HepG2 (cell line): ENCODE results near the gene ODAD4. TPM values are rescaled to one million over a fixed set of nuclear protein-coding genes. Genes with fewer than 3 reads are reported as not detected.

Experiments
- ATRX ChIP-seq: sonication (generic); formaldehyde crosslinking; IDR thresholded peaks from 2 replicates; pipeline ENCODE4 v1.4.0; 2020; ENCODE audit warnings: missing genetic modification reagents, borderline replicate concordance
- CENPT ChIP-seq: sonication (generic); formaldehyde crosslinking; IDR thresholded peaks from 2 replicates; pipeline ENCODE4 v1.8.0; 2022; ENCODE audit warnings: low read depth, mild to moderate bottlenecking, moderate library complexity, missing genetic modification reagents
- FOXA1 ChIP-seq, 2 experiments: fragments of 450-650 bp in 1 of 2; sonication (generic) in 1 of 2; formaldehyde crosslinking in 1 of 2; IDR thresholded peaks; 2 replicates each; pipeline versions ENCODE4 v1.4.0 to v1.6.1; 2016 to 2020; ENCODE audit warnings: missing genetic modification reagents in 1 of 2
- HNRNPL ChIP-seq: fragments of 200-400 bp; formaldehyde crosslinking; IDR thresholded peaks from 2 replicates; pipeline ENCODE4 v1.6.1; 2017; ENCODE audit warnings: mild to moderate bottlenecking, low read depth, low read length
- TEAD2 ChIP-seq: sonication (generic); formaldehyde crosslinking; IDR thresholded peaks from 2 replicates; pipeline ENCODE4 v1.9.0; 2021; ENCODE audit warnings: missing genetic modification reagents
- ZBTB8A ChIP-seq: sonication (generic); formaldehyde crosslinking; IDR thresholded peaks from 2 replicates; pipeline ENCODE4 v1.4.0; 2020; ENCODE audit warnings: mild to moderate bottlenecking, low read depth, missing genetic modification reagents, borderline replicate concordance
- ZNF260 ChIP-seq: sonication (generic); formaldehyde crosslinking; IDR thresholded peaks from 2 replicates; pipeline ENCODE4 v1.4.0; 2020; ENCODE audit warnings: missing genetic modification reagents, low read depth, mild to moderate bottlenecking, borderline replicate concordance
- ZNF274 ChIP-seq: sonication (generic); formaldehyde crosslinking; IDR thresholded peaks from 2 replicates; pipeline ENCODE4 v1.5.1; 2020; ENCODE audit warnings: mild to moderate bottlenecking, missing genetic modification reagents
- ZNF337 ChIP-seq: sonication (generic); formaldehyde crosslinking; IDR thresholded peaks from 2 replicates; pipeline ENCODE4 v1.5.1; 2020; ENCODE audit warnings: missing genetic modification reagents, low read depth, mild to moderate bottlenecking, borderline replicate concordance
- ZNF572 ChIP-seq: sonication (generic); formaldehyde crosslinking; IDR thresholded peaks from 2 replicates; pipeline ENCODE4 v1.5.1; 2020; ENCODE audit warnings: mild to moderate bottlenecking, missing genetic modification reagents
- polyA plus RNA-seq, 8 experiments: library from polyadenylated mRNA; depleted of rRNA in 3 of 8; stranded (reverse) in 7 of 8; unstranded in 1 of 8; fragments of >200 nt; fragmentation: Illumina TruSeq in 4 of 8; extraction: Trizol in 4 of 8; gene quantifications; 2 replicates each; pipeline versions ENCODE4 v1.2.1 to v1.2.3, GENCODE V29; 2011 to 2016; ENCODE audit warnings: low read depth in 4 of 8, missing spikeins in 1 of 8, mixed read lengths in 1 of 8; ENCODE audit not compliant: insufficient read depth in 1 of 8
- total RNA-seq, 5 experiments: library from RNA; depleted of rRNA; stranded (reverse); fragments of >200 nt; fragmentation: Illumina TruSeq; extraction: Trizol; gene quantifications; 2 replicates each; pipeline ENCODE4 v1.2.3, GENCODE V29; 2016; ENCODE audit warnings: low read depth in 1 of 5
- TF ChIP-seq, protein P1 (sequence below): sonication (generic); formaldehyde crosslinking; IDR thresholded peaks from 2 replicates; pipeline ENCODE4 v1.4.0; 2020; ENCODE audit warnings: mild to moderate bottlenecking, missing genetic modification reagents
- TF ChIP-seq, protein P2 (sequence below): sonication (generic); formaldehyde crosslinking; IDR thresholded peaks from 2 replicates; pipeline ENCODE4 v1.4.0; 2020; ENCODE audit warnings: mild to moderate bottlenecking, missing genetic modification reagents
- TF ChIP-seq, protein P3 (sequence below): sonication (generic); formaldehyde crosslinking; IDR thresholded peaks from 2 replicates; pipeline ENCODE4 v1.8.1; 2023; ENCODE audit warnings: mild to moderate bottlenecking, missing genetic modification reagents
- TF ChIP-seq, protein P4 (sequence below): sonication (generic); formaldehyde crosslinking; IDR thresholded peaks from one replicate; pipeline ENCODE4 v1.5.1; 2020; ENCODE audit warnings: mild to moderate bottlenecking, missing genetic modification reagents; ENCODE audit errors: not compliant biosample characterization
- TF ChIP-seq, protein P5 (sequence below): IDR thresholded peaks from 2 replicates; pipeline ENCODE4 v1.6.1; 2018; ENCODE audit warnings: missing genetic modification reagents

Gene ODAD4
- total and polyA plus RNA-seq, 2 of the 13 experiments (the other 11 are each of a cell fraction or from before 2014, with no cell fraction given): 0.48 to 0.53 TPM

DNA sequence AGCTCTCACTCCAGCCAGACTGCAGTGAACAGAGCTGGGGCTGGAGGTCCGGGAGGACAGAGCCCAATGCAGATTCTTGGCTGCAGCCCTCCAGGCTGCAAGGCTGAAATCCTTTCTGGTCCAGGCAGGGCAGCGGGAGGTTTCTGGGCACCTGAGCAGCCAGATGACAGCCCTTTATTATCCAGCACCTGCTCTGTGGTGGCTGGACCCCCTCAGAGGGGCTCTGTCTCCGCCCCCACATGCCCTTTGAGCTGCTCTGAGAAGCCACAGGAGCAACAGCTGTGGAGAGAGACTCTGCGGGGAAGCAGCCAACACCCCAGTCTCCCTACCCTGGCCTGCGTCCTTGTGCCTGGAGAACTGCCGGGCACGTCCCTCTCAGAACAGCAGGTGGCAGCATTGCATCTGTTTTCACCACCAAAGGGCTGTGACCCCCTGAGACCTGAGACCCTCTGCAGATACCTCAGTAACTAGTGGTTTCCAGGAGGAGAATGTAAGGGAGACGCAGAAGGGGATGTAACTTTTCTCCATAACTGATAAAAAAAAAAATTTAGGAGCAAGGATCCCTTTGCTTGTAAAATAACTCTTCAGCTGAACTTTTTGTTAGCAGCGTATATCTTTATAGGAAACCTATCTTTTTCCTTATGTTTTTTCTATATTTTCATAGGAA, 32.5 kb downstream of the ODAD4 start (continued):
- TF ChIP-seq, protein P1, sequence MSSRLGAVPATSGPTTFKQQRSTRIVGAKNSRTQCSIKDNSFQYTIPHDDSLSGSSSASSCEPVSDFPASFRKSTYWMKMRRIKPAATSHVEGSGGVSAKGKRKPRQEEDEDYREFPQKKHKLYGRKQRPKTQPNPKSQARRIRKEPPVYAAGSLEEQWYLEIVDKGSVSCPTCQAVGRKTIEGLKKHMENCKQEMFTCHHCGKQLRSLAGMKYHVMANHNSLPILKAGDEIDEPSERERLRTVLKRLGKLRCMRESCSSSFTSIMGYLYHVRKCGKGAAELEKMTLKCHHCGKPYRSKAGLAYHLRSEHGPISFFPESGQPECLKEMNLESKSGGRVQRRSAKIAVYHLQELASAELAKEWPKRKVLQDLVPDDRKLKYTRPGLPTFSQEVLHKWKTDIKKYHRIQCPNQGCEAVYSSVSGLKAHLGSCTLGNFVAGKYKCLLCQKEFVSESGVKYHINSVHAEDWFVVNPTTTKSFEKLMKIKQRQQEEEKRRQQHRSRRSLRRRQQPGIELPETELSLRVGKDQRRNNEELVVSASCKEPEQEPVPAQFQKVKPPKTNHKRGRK (CRISPR knock-in tag): no peak
- TF ChIP-seq, protein P2, sequence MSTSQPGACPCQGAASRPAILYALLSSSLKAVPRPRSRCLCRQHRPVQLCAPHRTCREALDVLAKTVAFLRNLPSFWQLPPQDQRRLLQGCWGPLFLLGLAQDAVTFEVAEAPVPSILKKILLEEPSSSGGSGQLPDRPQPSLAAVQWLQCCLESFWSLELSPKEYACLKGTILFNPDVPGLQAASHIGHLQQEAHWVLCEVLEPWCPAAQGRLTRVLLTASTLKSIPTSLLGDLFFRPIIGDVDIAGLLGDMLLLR: no peak
- no peak for TF ChIP-seq CENPT (CRISPR knock-in tag)
- TF ChIP-seq HNRNPL: no peak
- TF ChIP-seq, protein P3, sequence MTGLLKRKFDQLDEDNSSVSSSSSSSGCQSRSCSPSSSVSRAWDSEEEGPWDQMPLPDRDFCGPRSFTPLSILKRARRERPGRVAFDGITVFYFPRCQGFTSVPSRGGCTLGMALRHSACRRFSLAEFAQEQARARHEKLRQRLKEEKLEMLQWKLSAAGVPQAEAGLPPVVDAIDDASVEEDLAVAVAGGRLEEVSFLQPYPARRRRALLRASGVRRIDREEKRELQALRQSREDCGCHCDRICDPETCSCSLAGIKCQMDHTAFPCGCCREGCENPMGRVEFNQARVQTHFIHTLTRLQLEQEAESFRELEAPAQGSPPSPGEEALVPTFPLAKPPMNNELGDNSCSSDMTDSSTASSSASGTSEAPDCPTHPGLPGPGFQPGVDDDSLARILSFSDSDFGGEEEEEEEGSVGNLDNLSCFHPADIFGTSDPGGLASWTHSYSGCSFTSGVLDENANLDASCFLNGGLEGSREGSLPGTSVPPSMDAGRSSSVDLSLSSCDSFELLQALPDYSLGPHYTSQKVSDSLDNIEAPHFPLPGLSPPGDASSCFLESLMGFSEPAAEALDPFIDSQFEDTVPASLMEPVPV (CRISPR knock-in tag): 0 out of 2 replicates have a peak, but pooled peaks have one; percentile 39
- TF ChIP-seq, protein P4, sequence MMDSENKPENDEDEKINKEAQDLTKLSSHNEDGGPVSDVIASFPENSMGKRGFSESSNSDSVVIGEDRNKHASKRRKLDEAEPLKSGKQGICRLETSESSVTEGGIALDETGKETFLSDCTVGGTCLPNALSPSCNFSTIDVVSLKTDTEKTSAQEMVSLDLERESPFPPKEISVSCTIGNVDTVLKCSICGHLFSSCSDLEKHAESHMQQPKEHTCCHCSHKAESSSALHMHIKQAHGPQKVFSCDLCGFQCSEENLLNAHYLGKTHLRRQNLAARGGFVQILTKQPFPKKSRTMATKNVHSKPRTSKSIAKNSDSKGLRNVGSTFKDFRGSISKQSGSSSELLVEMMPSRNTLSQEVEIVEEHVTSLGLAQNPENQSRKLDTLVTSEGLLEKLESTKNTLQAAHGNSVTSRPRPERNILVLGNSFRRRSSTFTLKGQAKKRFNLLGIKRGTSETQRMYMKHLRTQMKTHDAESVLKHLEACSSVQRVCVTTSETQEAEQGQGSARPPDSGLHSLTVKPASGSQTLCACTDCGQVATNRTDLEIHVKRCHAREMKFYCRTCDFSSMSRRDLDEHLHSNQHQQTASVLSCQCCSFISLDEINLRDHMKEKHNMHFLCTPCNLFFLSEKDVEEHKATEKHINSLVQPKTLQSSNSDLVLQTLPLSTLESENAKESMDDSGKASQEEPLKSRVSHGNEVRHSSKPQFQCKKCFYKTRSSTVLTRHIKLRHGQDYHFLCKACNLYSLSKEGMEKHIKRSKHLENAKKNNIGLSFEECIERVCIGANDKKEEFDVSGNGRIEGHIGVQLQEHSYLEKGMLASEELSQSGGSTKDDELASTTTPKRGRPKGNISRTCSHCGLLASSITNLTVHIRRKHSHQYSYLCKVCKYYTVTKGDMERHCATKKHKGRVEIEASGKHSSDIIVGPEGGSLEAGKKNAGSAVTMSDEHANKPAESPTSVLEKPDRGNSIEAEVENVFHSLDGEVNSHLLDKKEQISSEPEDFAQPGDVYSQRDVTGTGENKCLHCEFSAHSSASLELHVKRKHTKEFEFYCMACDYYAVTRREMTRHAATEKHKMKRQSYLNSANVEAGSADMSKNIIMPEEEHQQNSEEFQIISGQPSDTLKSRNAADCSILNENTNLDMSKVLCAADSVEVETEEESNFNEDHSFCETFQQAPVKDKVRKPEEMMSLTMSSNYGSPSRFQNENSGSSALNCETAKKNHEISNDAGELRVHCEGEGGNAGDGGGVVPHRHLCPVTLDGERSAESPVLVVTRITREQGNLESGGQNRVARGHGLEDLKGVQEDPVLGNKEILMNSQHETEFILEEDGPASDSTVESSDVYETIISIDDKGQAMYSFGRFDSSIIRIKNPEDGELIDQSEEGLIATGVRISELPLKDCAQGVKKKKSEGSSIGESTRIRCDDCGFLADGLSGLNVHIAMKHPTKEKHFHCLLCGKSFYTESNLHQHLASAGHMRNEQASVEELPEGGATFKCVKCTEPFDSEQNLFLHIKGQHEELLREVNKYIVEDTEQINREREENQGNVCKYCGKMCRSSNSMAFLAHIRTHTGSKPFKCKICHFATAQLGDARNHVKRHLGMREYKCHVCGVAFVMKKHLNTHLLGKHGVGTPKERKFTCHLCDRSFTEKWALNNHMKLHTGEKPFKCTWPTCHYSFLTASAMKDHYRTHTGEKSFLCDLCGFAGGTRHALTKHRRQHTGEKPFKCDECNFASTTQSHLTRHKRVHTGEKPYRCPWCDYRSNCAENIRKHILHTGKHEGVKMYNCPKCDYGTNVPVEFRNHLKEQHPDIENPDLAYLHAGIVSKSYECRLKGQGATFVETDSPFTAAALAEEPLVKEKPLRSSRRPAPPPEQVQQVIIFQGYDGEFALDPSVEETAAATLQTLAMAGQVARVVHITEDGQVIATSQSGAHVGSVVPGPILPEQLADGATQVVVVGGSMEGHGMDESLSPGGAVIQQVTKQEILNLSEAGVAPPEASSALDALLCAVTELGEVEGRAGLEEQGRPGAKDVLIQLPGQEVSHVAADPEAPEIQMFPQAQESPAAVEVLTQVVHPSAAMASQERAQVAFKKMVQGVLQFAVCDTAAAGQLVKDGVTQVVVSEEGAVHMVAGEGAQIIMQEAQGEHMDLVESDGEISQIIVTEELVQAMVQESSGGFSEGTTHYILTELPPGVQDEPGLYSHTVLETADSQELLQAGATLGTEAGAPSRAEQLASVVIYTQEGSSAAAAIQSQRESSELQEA (CRISPR knock-in tag): peak; percentile 71
- peak; percentile 83; the same call in 1 of the 2 replicates for TF ChIP-seq ZNF274 (CRISPR knock-in tag)
- TF ChIP-seq, protein P5, sequence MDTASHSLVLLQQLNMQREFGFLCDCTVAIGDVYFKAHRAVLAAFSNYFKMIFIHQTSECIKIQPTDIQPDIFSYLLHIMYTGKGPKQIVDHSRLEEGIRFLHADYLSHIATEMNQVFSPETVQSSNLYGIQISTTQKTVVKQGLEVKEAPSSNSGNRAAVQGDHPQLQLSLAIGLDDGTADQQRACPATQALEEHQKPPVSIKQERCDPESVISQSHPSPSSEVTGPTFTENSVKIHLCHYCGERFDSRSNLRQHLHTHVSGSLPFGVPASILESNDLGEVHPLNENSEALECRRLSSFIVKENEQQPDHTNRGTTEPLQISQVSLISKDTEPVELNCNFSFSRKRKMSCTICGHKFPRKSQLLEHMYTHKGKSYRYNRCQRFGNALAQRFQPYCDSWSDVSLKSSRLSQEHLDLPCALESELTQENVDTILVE: peak; percentile 28; the same call in 1 of the 2 replicates
- no peak for TF ChIP-seq ZBTB8A
- TF ChIP-seq ZNF260 (CRISPR knock-in tag): no peak
- TF ChIP-seq ATRX (CRISPR knock-in tag): no peak
- TF ChIP-seq ZNF337 (CRISPR knock-in tag): 0 out of 2 replicates have a peak, but pooled peaks have one; percentile 36
- TF ChIP-seq TEAD2 (CRISPR knock-in tag): no peak
- TF ChIP-seq ZNF572 (CRISPR knock-in tag): no peak
- no peak for TF ChIP-seq FOXA1 (IDR thresholded peaks at IDR 0.05)
- no peak for TF ChIP-seq FOXA1 (CRISPR knock-in tag; IDR thresholded peaks at IDR 0.05)
